HTERT RPE-1 (cell line): Measurements from ENCODE around the gene ADRA1B.

ENCODE experiments used
- in situ Hi-C: fragments of 300-500 bp; cut with MboI; formaldehyde crosslinking; loops from 4 replicates; pipeline ENCODE4 v1.14.3; 2020; ENCODE audit warnings: low sequenced_read_pairs

The ADRA1B gene

GRCh38 chr5:159915904-159916840, at the start of gene ADRA1B:
ADRA1B (plus strand) TSS chr5:159916482; CDS start chr5:159916906, 424 bp downstream.
- in situ Hi-C loops, result no loop called here

GRCh38 chr5:159873680-159874079, 42.6 kb upstream of the ADRA1B start:
- in situ Hi-C loops, result no loop called here

- in situ Hi-C loops, result no loop called here
Observed at GRCh38 chr5:159874263-159874662, 42.0 kb upstream of the ADRA1B start.

GRCh38 chr5:159877016-159877415, 39.3 kb upstream of the ADRA1B start:
- in situ Hi-C loops, result no loop called here

- in situ Hi-C loops, result no loop called here
Observed at GRCh38 chr5:159877894-159878448, 38.3 kb upstream of the ADRA1B start.

GRCh38 chr5:159878988-159879471, 37.3 kb upstream of the ADRA1B start:
- in situ Hi-C loops, result no loop called here

- in situ Hi-C loops, result no loop called here
Observed at GRCh38 chr5:159880676-159881075, 35.6 kb upstream of the ADRA1B start.

- in situ Hi-C loops, result no loop called here
Observed at GRCh38 chr5:159881967-159882366, 34.3 kb upstream of the ADRA1B start.

GRCh38 chr5:159883522-159883950, 32.7 kb upstream of the ADRA1B start:
- in situ Hi-C loops, result no loop called here

GRCh38 chr5:159884917-159885620, 31.2 kb upstream of the ADRA1B start:
- in situ Hi-C loops, result no loop called here

GRCh38 chr5:159886296-159886695, 30.0 kb upstream of the ADRA1B start:
- in situ Hi-C loops, result no loop called here

- in situ Hi-C loops, result no loop called here
Observed at GRCh38 chr5:159887050-159887449, 29.2 kb upstream of the ADRA1B start.

GRCh38 chr5:159888860-159889259, 27.4 kb upstream of the ADRA1B start:
- in situ Hi-C loops, result no loop called here

- in situ Hi-C loops, result no loop called here
Observed at GRCh38 chr5:159890141-159890540, 26.1 kb upstream of the ADRA1B start.

GRCh38 chr5:159891371-159891770, 24.9 kb upstream of the ADRA1B start:
- in situ Hi-C loops, result no loop called here

- in situ Hi-C loops, result no loop called here
Observed at GRCh38 chr5:159893040-159893695, 23.1 kb upstream of the ADRA1B start.

GRCh38 chr5:159894149-159894720, 22.0 kb upstream of the ADRA1B start:
- in situ Hi-C loops, result no loop called here

GRCh38 chr5:159897786-159898393, 18.4 kb upstream of the ADRA1B start:
- in situ Hi-C loops, result no loop called here

GRCh38 chr5:159899067-159900049, 16.9 kb upstream of the ADRA1B start:
- in situ Hi-C loops, result no loop called here
